Astrocyte of the spinal cord (primary cell): ENCODE measurements around the gene LRCH1.
A peak's percentile ranks its signal among the peaks of the same experiment; 100 is the strongest.

Source experiments
- DNase-seq: peaks from one replicate; pipeline ENCODE4 v3.0.0; 2011; ENCODE audit warnings: low read depth, low spot score
- H3K4me3 ChIP-seq: 2 replicates; pipeline ENCODE4 v1.5.1; 2011; ENCODE audit warnings: low read depth, mild to moderate bottlenecking, low read length, moderate library complexity
- CTCF ChIP-seq: IDR thresholded peaks from 2 replicates; pipeline ENCODE4 v1.5.1; 2012; ENCODE audit warnings: low read depth, mild to moderate bottlenecking, low read length, inconsistent platforms
- in situ Hi-C: cut with HindIII; loops from 2 replicates; pipeline ENCODE4 v1.10.0; 2017; ENCODE audit warnings: low sequenced_read_pairs

Gene LRCH1

GRCh38 chr13:46636451-46636850 is 83.5 kb downstream of the LRCH1 start:
- in situ Hi-C loops = no loop called here
- no peak for TF ChIP-seq CTCF
- DNase-seq = no peak

GRCh38 chr13:46637213-46637612 is 84.2 kb downstream of the LRCH1 start:
- in situ Hi-C loops = no loop called here
- no peak for DNase-seq
- TF ChIP-seq CTCF = no peak
- no peak overlapping the region for H3K4me3 ChIP-seq

More at GRCh38 chr13:46636451-46636850, 83.5 kb downstream of the LRCH1 start:
- H3K4me3 ChIP-seq = no peak overlapping the region

- no peak for TF ChIP-seq CTCF
- no peak for DNase-seq
- in situ Hi-C loops = no loop called here
Observed at GRCh38 chr13:46638262-46638661, 85.3 kb downstream of the LRCH1 start.

GRCh38 chr13:46639033-46639981 is 86.3 kb downstream of the LRCH1 start:
- in situ Hi-C loops = no loop called here
- no peak for TF ChIP-seq CTCF

More at GRCh38 chr13:46638262-46638661, 85.3 kb downstream of the LRCH1 start:
- no peak overlapping the region for H3K4me3 ChIP-seq

GRCh38 chr13:46640843-46641242 is 87.9 kb downstream of the LRCH1 start:
- no peak overlapping the region for H3K4me3 ChIP-seq
- in situ Hi-C loops = no loop called here
- peak; percentile 35 for DNase-seq
- no peak for TF ChIP-seq CTCF

More at GRCh38 chr13:46639033-46639981, 86.3 kb downstream of the LRCH1 start:
- H3K4me3 ChIP-seq = no peak overlapping the region
- no peak for DNase-seq

- in situ Hi-C loops = no loop called here
- peak overlapping the region; percentile 24 for H3K4me3 ChIP-seq
- DNase-seq = peak; percentile 43
- no peak for TF ChIP-seq CTCF
Observed at GRCh38 chr13:46641274-46642081, 88.5 kb downstream of the LRCH1 start.
